ENCODE results near the gene SLC16A8. TPM values are rescaled to one million over a fixed set of nuclear protein-coding genes. Genes with fewer than 3 reads are reported as not detected.

The SLC16A8 gene
- total RNA-seq, 1 donor from 2014 or later: not detected

DNA sequence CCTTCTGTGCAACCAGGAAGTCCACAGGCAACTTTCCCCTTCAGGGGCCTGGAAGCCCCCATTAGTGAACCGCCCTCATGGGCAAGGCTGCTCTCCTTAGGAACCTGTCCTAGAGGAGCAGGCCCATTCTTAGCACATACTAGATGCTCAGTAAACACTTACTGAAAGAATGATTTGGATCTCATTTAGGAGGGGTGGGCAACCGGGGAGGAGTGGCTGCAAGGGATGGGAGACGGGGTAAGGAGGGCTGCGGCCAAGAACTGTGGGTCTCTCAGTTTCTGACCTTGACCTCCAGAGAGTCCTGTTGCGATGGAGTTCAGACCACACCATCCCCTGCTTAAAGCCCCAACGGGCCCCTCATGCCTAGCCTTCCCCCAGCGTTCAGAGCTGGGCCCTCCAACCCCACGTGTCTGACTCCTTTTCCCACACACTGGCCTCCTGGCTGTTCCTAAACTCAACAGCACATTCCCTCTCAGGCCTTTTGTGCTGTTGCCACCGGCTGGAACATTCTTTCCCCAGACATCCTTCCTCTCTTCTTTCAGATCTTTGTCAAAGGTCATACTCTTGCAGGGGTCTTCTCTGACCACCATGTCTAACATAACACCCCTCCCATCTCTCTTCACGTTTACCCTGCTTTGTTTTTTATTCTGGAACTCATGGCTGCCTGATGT lies 47.5 kb downstream of the SLC16A8 start:
- no peak for DNase-seq (ENCODE audit: missing footprints)
- intact Hi-C loops (cut with DNase I): no loop called here
- ATAC-seq: no peak

DNA sequence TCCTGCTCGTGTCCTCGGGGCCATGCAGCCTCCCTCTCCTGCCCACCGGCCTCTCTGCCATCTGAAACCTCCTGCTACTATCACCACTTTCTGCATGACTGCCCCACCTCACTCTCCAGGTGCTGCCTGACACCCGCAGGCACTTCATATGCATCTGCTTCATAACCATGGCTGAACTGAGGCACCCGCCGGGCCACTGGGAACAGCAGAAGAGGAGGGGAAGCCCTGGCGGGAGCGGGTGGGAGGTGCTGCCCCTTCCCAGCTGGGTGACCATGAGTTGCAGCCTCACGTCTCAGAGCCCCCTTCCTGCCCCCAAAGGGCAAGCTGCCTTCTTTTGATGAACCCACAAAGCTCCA lies 48.5 kb downstream of the SLC16A8 start:
- ATAC-seq (no peak), DNase-seq (ENCODE audit: missing footprints) (peak; percentile 49)
- intact Hi-C loops (cut with DNase I): no loop called here

DNA sequence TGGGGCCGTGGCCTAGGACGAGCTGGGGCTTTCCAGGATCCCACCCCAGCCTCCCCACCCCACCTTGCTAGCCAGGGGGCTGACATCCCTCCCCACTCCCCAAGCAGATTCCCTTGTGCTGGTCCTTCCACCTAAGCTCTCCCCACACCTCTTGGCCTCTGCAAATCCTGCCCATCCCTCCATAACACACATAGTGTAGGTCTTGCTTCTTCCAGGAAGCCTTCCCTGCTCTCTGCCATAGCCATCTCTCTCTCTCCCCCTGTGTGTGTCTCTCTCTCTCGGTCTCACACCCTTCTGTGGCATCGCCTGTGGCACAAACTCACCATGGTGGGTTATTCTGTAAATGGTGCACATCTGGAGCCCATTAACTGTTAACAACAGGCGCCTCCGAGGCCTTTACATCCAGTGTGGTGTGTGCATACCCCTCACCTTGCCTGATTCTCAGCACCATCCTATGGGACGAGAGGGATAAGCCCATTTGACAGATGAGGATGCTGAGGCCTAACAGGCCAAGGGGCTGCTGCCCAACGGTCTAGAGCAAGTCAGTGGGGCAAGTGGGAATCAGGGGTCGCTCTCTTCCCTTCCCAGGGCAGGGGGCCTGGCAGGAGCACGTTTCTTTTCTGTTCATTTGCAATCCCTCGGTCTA lies 49.0 kb downstream of the SLC16A8 start:
- intact Hi-C loops (cut with DNase I): no loop called here
- ATAC-seq: no peak
- DNase-seq (ENCODE audit: missing footprints): peak; percentile 8

DNA sequence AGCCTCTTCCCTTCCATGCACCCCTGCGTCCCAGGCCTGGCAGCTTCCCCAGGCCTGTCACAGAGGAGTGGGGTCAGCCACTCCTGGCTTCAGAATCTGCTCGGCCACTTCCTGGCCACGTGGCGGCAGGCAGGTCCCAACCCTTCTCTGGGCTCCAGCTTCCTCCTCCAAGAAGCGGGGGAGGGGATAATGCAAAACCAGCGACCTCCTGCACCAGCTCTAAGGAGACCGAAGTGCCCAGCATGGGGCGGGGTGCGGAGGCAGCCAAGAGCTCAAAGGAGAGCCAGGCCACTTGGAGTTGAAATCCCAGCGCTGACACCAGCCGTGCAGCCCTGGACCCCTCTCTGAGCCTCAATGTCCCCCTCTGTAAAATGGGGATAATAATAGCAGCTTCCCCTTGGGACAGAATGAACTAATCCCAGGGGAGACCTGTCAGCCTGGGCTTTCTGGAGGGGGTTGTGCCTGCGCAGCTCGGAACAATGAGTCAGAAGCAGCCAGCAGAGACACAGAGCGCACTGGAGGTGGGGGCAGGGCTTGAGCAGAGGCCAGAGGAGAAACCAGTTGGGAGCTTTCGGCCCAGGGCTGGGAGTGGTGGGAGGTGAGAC lies 49.6 kb downstream of the SLC16A8 start:
- ATAC-seq (peak; percentile 67), DNase-seq (ENCODE audit: missing footprints) (peak; percentile 89)
- intact Hi-C loops (cut with DNase I): no loop called here

DNA sequence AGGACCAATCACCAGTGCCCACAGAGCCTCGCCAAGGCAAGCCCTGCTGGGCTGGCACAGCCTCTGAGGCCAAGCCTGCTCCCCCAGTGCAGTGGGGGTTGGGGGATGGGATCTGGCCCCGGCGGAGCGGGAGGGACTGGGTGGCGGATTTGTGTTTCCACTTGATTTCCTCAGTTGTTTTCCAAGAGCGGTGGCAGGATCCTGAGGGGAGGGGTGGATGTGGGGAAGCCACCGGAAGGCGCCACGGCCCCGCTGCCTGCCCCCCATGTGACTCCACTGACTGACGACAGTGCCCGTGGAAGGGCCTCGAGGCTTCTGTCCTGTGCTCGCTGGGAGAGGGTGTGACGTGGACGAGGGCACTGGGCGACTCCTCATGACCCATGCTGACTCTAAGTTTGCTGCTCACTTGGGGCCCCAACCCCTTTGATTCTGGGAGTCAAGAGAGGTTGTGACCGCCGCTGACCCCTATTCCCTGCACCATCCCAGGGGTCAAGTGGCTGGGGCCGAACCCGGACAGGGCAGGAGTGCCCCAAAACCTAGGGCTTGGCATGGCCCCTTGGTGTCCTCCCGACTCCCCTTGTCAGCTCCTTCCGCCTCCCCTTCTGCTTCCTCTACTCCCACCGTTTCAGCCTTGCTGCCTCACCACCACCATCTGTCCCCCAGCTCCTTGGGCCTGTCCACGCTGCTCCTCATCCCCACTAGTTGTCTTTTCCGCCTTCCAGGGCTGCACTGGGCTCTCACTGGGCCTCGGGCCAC lies 50.3 kb downstream of the SLC16A8 start:
- ATAC-seq: no peak

DNA sequence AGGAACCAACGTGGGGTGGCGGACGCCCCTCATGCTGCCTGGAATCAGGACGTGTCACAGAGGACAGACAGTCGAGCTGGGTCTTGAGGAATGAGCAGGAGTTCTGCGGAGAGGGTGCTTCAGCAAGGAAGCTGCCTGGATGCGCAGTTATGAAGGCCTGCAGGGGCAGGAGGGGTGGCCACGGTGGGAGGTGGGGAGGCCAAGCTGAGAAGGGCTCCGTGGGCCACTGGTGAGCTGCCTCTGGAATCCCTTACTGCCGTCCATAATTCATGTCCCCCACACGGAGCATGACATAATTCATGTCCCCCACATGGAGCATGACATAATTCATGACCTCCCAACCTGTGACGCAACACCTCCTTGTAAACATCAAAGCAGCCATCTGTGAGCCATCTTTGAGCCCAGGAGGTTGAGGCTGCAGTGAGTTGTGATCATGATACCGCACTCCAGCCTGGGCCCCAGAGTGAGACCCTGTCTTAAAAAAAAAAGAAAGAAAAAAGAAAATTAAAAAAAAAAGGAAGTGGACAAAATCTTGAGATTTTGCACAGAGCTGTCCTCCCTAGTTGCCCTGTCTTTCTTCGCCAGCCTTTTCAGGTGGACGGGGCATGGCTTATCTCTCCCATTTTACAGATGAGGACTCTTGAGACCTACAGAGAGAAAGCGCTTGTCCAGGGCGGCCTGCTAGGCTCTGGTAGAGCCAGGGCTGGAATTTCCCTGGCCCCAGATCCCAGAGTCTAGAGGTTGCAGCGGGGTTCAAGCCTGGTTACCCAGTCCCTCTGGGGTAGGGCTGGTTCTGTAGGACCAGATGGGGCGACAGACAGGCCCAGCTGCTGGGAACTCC lies 51.1 kb downstream of the SLC16A8 start:
- peak; percentile 55 for DNase-seq (ENCODE audit: missing footprints)
- intact Hi-C loops (cut with DNase I): no loop called here
- ATAC-seq: no peak

More for the DNA sequence above, 50.3 kb downstream of the SLC16A8 start:
- DNase-seq (ENCODE audit: missing footprints): no peak
- intact Hi-C loops (cut with DNase I): no loop called here

DNA sequence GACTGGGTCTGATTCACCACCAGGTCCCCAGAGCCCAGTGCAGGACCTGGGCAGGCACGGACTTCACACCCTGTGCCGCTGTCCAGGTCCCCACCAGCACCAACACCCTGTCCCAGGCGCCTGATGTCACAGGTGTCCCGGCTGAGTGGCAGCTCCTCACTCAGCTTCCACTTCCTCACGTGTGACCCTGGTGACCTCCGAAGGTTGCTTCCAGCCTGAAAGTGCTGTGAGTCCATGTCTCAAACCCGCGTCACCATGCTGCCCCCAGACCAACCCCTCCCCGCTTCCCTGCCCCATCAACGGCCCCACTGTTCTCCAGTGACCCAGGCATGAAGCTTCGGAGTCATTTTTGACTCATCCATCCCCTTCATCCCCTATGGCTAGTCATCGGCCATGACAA lies 52.5 kb downstream of the SLC16A8 start:
- DNase-seq (ENCODE audit: missing footprints) (peak; percentile 45), ATAC-seq (no peak)
- intact Hi-C loops (cut with DNase I): no loop called here

DNA sequence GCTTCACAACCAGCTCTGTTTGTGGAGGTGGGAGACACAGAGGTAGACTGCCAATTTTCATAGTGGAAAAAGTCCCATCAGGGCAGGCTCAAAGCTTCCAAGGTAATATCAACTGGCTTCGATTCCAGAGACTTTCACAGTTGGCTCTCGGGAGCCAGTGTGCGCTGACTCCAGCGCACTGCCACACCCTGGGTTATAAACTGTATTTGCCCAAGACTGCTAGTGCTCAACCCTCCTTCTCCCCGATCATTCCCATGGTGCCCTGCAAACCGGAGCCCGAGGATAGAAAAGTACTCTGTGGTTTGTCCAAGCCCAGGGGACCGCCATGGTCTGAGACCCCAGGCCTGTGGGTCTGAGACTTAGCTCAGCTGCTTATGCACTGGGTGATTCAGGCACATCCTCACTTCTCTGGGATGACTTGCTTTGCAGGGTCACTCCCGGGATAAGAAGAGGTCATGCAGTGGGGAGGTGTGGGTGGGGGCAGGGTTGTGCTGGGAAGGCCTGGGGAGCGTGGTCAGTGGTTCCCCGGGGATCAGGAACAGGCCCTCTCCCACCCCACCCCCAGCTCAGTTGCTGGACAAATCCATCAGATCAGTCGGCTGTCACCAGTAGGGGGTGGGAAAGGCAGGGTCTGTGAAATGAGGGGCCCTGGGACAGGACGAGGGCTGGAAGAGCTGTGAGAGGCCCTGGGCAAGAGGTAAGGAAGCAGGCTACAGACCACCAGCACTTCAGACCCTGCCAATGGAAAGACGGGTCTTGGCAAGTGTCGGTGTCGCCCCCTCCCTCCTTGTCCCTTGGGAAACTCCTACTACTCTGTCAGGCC lies 53.5 kb downstream of the SLC16A8 start:
- intact Hi-C loops (cut with DNase I): no loop called here
- ATAC-seq: no peak
- peak; percentile 46 for DNase-seq (ENCODE audit: missing footprints)

DNA sequence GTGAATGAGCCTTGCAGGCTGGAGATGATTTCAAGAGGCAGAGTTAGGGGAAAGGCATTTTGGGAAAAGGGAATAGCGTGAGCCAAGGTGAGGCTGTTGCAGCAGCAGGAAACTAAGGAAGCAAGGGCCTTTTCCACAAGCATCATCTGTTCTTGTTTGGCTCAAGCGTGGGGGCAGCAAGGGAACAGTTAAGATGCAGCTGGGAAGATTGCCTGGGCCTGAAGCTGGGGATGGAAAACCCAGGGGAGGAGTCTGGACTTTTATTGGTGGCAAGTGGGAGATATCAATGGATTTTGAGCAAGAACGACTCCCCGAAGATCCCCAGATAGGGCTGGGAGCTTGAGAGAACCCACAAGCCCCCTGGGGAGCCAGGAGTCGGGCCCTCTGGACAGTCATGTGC lies 54.1 kb downstream of the SLC16A8 start:
- ATAC-seq (no peak), DNase-seq (ENCODE audit: missing footprints) (no peak)
- intact Hi-C loops (cut with DNase I): no loop called here

DNA sequence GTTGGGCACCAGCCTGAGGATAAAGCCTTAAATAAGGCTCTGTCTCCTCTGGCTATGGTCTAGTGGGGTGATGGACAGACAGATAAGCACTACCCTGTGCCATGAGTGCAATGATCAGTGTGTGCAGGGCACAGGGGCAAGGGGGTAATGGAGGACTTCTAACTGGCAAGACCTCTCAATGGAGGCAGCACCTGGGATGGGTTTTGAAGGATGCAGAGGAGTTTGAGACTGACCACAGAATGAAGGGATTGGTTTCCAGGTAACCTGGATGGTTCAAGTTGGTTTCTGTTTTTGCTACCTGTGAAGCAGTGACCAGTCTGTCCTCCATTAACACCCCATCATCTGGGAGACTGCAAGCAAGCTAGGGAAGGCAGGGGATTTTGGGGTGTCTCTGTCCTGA lies 54.6 kb downstream of the SLC16A8 start:
- intact Hi-C loops (cut with DNase I): no loop called here
- DNase-seq (ENCODE audit: missing footprints) (peak; percentile 15), ATAC-seq (no peak)

DNA sequence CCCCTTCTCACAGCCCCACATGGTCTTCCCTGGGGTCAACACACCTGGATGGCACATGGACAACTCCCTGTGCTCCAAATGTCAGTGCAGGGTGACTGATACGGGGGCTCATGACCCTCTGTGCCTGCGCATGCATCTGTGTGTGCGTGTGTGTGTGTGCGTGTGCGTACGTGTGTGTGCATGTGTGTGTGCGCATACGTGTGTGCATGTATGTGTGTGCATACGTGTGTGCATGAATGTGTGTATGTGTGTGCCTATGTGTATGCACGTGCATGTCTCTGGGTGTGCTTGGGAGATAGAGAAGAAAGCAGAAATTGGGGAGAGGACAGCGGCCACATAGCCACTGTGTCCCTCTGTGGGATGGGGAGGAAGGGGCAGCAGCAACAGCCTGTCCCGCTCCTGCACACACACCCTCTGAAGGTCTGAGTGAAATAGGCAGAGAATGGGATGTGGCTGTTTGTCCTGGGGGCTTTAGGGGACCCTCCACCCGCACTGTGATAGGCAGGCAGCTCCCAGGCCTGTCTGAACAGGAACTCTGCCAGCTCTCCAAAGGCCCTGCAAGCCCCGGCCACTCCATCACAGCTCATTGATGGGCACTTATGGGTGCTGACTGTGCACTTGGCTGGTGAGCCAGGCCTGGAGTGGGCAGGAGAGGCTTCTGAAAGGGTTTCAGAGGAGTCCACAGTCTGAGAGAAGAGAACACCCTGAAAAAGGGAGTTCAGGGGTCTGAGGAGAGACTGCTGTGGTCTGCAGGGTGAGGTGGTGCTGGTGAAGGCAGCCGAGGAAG lies 55.4 kb downstream of the SLC16A8 start:
- ATAC-seq: no peak
- peak; percentile 54 for DNase-seq (ENCODE audit: missing footprints)
- intact Hi-C loops (cut with DNase I): no loop called here

Other genes with a start within 250 kb of the SLC16A8 start
- gene ANKRD54, start 239.8 kb downstream of the SLC16A8 start, total RNA-seq: 16.0 TPM
- gene EIF3L, start 234.8 kb downstream of the SLC16A8 start, total RNA-seq: 385 TPM
- gene MICALL1, start 177.9 kb downstream of the SLC16A8 start, total RNA-seq: 19.4 TPM
- gene C22orf23, start 130.6 kb downstream of the SLC16A8 start, total RNA-seq: 0.68 TPM
- 88.8 TPM for gene POLR2F, start 130.5 kb downstream of the SLC16A8 start, total RNA-seq
- 1.9 TPM for gene SOX10, start 99.6 kb downstream of the SLC16A8 start, total RNA-seq
- 20.9 TPM for gene PICK1, start 26.8 kb downstream of the SLC16A8 start, total RNA-seq
- gene BAIAP2L2, start 26.5 kb upstream of the SLC16A8 start, total RNA-seq: 0.30 TPM
- gene PLA2G6, start 97.6 kb upstream of the SLC16A8 start, total RNA-seq: 11.4 TPM
- 4.7 TPM for gene MAFF, start 117.8 kb upstream of the SLC16A8 start, total RNA-seq
- gene TMEM184B, start 188.8 kb upstream of the SLC16A8 start, total RNA-seq: 43.1 TPM
- gene CSNK1E, start 233.2 kb upstream of the SLC16A8 start, total RNA-seq: 55.4 TPM

Measured in Right ventricle myocardium inferior (tissue), 1 donor.